Measurements from ENCODE around the gene BACH2. TPM values are rescaled to one million over a fixed set of nuclear protein-coding genes. Genes with fewer than 3 reads are reported as not detected.

Gene BACH2
- total RNA-seq, 2 experiments from 2014 or later, result 157 to 170 TPM

GRCh38 chr6:90144928-90145555 is 151.6 kb downstream of the BACH2 start:
- H3K4me3 ChIP-seq (ENCODE audit: low read length), result no peak overlapping the region
- no peaks in the 10 kb centered on the region for H3K27me3 ChIP-seq (ENCODE audit: control insufficient read depth in 1 of 2, insufficient read depth in 2 of 2, low read length in 2 of 2)
- TF ChIP-seq CTCF (IDR thresholded peaks at IDR 0.05), result no peak
- H3K27ac ChIP-seq (ENCODE audit: low read depth in 1 of 2, low read length in 2 of 2), result no peak overlapping the region
- H3K36me3 ChIP-seq (ENCODE audit: insufficient read depth, low read length), result no peaks in the 10 kb centered on the region
- Mint-ChIP-seq H3K9me3 (no peaks in the 10 kb centered on the region), H3K4me1 (ENCODE audit: low read depth) (peaks cover 83% of the 10 kb centered on the region), H3K27me3 (no peaks in the 10 kb centered on the region), H3K36me3 (ENCODE audit: low read depth) (peaks cover 8% of the 10 kb centered on the region), H3K27ac (peak overlapping the region; percentile 42), H3K4me3 (no peak overlapping the region)
- H3K4me1 ChIP-seq (ENCODE audit: insufficient read depth, low read length), result peaks cover 4% of the 10 kb centered on the region
- DNase-seq, result no peak
- ChIA-PET CTCF (interaction anchor here (0.6 kb wide), 1 partner anchor 72 kb away, joined by 3 read pairs; no protein-coding TSS in a partner anchor), POLR2A (interaction anchor here (1.5 to 1.7 kb wide), 2 partner anchors 12 to 146 kb away, joined by 4 to 6 read pairs; no protein-coding TSS in a partner anchor)
- no peak for ATAC-seq (ENCODE audit: poor library complexity)
- intact Hi-C loops (cut with DNase I, micrococcal nuclease), result loop anchor here in 1 of 2 experiments (5.0 kb wide), 1 partner anchor 32 kb away; no protein-coding TSS in a partner anchor
- no peaks in the 10 kb centered on the region for H3K9me3 ChIP-seq (ENCODE audit: control insufficient read depth in 1 of 2, insufficient read depth in 1 of 2, low read length in 2 of 2)

GRCh38 chr6:90144396-90144795 is 152.2 kb downstream of the BACH2 start:
- DNase-seq, result no peak
- ChIA-PET POLR2A (interaction anchor here (0.6 to 1.5 kb wide), 2 partner anchors 76 to 147 kb away, joined by 3 to 4 read pairs; no protein-coding TSS in a partner anchor), CTCF (no interaction called here)
- TF ChIP-seq CTCF (IDR thresholded peaks at IDR 0.05), result no peak
- intact Hi-C loops (cut with DNase I, micrococcal nuclease), result loop anchor here in 1 of 2 experiments (5.0 kb wide), 1 partner anchor 33 kb away; no protein-coding TSS in a partner anchor
- Mint-ChIP-seq H3K4me1 (ENCODE audit: low read depth) (peaks cover 83% of the 10 kb centered on the region), H3K27ac (peak overlapping the region; percentile 42), H3K36me3 (ENCODE audit: low read depth) (peaks cover 8% of the 10 kb centered on the region), H3K4me3 (no peak overlapping the region), H3K27me3 (no peaks in the 10 kb centered on the region), H3K9me3 (no peaks in the 10 kb centered on the region)
- H3K27me3 ChIP-seq (ENCODE audit: control insufficient read depth in 1 of 2, insufficient read depth in 2 of 2, low read length in 2 of 2), result no peaks in the 10 kb centered on the region
- H3K4me3 ChIP-seq (ENCODE audit: low read length), result no peak overlapping the region
- H3K9me3 ChIP-seq (ENCODE audit: control insufficient read depth in 1 of 2, insufficient read depth in 1 of 2, low read length in 2 of 2), result no peaks in the 10 kb centered on the region
- H3K4me1 ChIP-seq (ENCODE audit: insufficient read depth, low read length), result peaks cover 4% of the 10 kb centered on the region
- H3K27ac ChIP-seq (ENCODE audit: low read depth in 1 of 2, low read length in 2 of 2), result no peak overlapping the region
- ATAC-seq (ENCODE audit: poor library complexity), result no peak
- H3K36me3 ChIP-seq (ENCODE audit: insufficient read depth, low read length), result no peaks in the 10 kb centered on the region

GRCh38 chr6:90140683-90141082 is 156.0 kb downstream of the BACH2 start:
- peaks cover 79% of the 10 kb centered on the region for H3K4me1 Mint-ChIP-seq (ENCODE audit: low read depth)
- CTCF ChIA-PET, result interaction anchor here (0.8 kb wide), 1 partner anchor 339 kb away, joined by 4 read pairs; no protein-coding TSS in a partner anchor

More at GRCh38 chr6:90140683-90141082, 156.0 kb downstream of the BACH2 start:
- Histone ChIP-seq H3K9me3 (ENCODE audit: control insufficient read depth in 1 of 2, insufficient read depth in 1 of 2, low read length in 2 of 2) (no peaks in the 10 kb centered on the region), H3K27ac (ENCODE audit: low read depth in 1 of 2, low read length in 2 of 2) (no peak overlapping the region), H3K36me3 (ENCODE audit: insufficient read depth, low read length) (no peaks in the 10 kb centered on the region), H3K4me3 (ENCODE audit: low read length) (no peak overlapping the region), H3K4me1 (ENCODE audit: insufficient read depth, low read length) (peaks cover 7% of the 10 kb centered on the region), H3K27me3 (ENCODE audit: control insufficient read depth in 1 of 2, insufficient read depth in 2 of 2, low read length in 2 of 2) (no peaks in the 10 kb centered on the region)
- no peak for TF ChIP-seq CTCF (IDR thresholded peaks at IDR 0.05)
- Mint-ChIP-seq H3K27ac (peak overlapping the region; percentile 70), H3K4me3 (no peak overlapping the region), H3K36me3 (ENCODE audit: low read depth) (peaks cover 8% of the 10 kb centered on the region), H3K27me3 (no peaks in the 10 kb centered on the region), H3K9me3 (no peaks in the 10 kb centered on the region)
- POLR2A ChIA-PET, result interaction anchor here (0.6 to 1.3 kb wide), 2 partner anchors 16 to 126 kb away, joined by 3 read pairs; no protein-coding TSS in a partner anchor
- DNase-seq (no peak), ATAC-seq (ENCODE audit: poor library complexity) (no peak)
- intact Hi-C loops (cut with DNase I, micrococcal nuclease), result loop anchor here in 1 of 2 experiments (5.0 kb wide), 1 partner anchor 37 kb away; no protein-coding TSS in a partner anchor
